K562 (cell line): ENCODE measurements around the gene PGA3. TPM values are rescaled to one million over a fixed set of nuclear protein-coding genes. Genes with fewer than 3 reads are reported as not detected.
A peak's percentile ranks its signal among the peaks of the same experiment; 100 is the strongest.

Experiments
- ATAC-seq: fragments of 200-7000 bp; cut with Tn5 transposase; 3 replicates; pipeline ENCODE4 v1.9.1; 2020; ENCODE audit warnings: moderate library complexity
- BruUV-seq: library from RNA; stranded (reverse); fragments of 400-500 nt; replicated peaks from 2 replicates; lab custom pipeline; 2021; lab: Mats Ljungman, UMichigan
- CTCF ChIA-PET: fragments of 300-600 bp; formaldehyde crosslinking; extraction: SDS; loops from one replicate; lab custom pipeline; 2021; ENCODE audit warnings: low intra/inter-chr PET ratio; lab: Yijun Ruan, JAX
- POLR2A ChIA-PET: fragments of 300-600, 350-650 bp; sonication (Branson Sonifier 250); formaldehyde crosslinking; extraction: SDS; loops from one replicate; lab custom pipeline; 2021; ENCODE audit warnings: antibody characterized with exemption, inconsistent platforms; lab: Yijun Ruan, JAX
- DNase-seq, 4 experiments: peaks; one replicate each; pipeline versions ENCODE4 v3.0.0 to v3.0.0-alpha.2; 2011 to 2018; ENCODE audit warnings: low spot score in 3 of 4, mixed read lengths in 3 of 4; ENCODE audit errors: extremely low read depth in 1 of 4
- FAIRE-seq: peaks from 2 replicates; lab custom pipeline; 2011; peaks lifted over from hg19 to GRCh38; lab: Jason Lieb, UNC
- H2AFZ ChIP-seq: 2 replicates; pipeline ENCODE4 v1.6.0; 2011; ENCODE audit warnings: low read depth, low read length, control low read depth, inconsistent platforms
- H3K27ac ChIP-seq: fragments of 200-600 bp; 3 replicates; pipeline ENCODE4 v1.8.0; 2011; ENCODE audit warnings: low read depth, mild to moderate bottlenecking, control low read depth, inconsistent platforms, low read length, moderate library complexity, mixed read lengths; ENCODE audit errors: extremely low read depth
- H3K27me3 ChIP-seq, 2 experiments: fragments of 300-600 bp in 1 of 2; 2 replicates in 1 of 2; 3 replicates in 1 of 2; pipeline versions ENCODE4 v1.6.0 to v1.8.0; 2011; ENCODE audit warnings: inconsistent platforms in 2 of 2, low read length in 2 of 2, mild to moderate bottlenecking in 1 of 2, mixed read lengths in 1 of 2, moderate library complexity in 1 of 2; ENCODE audit not compliant: control insufficient read depth in 2 of 2, insufficient read depth in 2 of 2
- H3K36me3 ChIP-seq: fragments of 300-600 bp; 3 replicates; pipeline ENCODE4 v1.8.0; 2011; ENCODE audit warnings: mild to moderate bottlenecking, low read length, inconsistent platforms; ENCODE audit not compliant: control insufficient read depth, insufficient read depth
- H3K4me1 ChIP-seq, 2 experiments: fragments of 200-600 bp in 1 of 2; replicated peaks in 1 of 2; 2 replicates in 1 of 2; 3 replicates in 1 of 2; pipeline versions ENCODE4 v1.5.1 to v1.8.0; 2011; ENCODE audit warnings: inconsistent platforms in 2 of 2, low read length in 2 of 2, mild to moderate bottlenecking in 1 of 2, mixed read lengths in 1 of 2, moderate library complexity in 1 of 2; ENCODE audit not compliant: control insufficient read depth in 2 of 2, insufficient read depth in 2 of 2
- H3K4me2 ChIP-seq: 2 replicates; pipeline ENCODE4 v1.6.1; 2011; ENCODE audit warnings: low read length, control low read depth, inconsistent platforms, mixed read lengths; ENCODE audit not compliant: insufficient read depth
- H3K4me3 ChIP-seq: fragments of 200-600 bp; sonication (generic), shearing (Covaris generic); 2 replicates; pipeline ENCODE4 v1.5.1; 2016; ENCODE audit warnings: control low read depth, inconsistent platforms
- H3K79me2 ChIP-seq: fragments of 200-600 bp; 3 replicates; pipeline ENCODE4 v1.8.0; 2011; ENCODE audit warnings: low read length, inconsistent platforms; ENCODE audit not compliant: control insufficient read depth, insufficient read depth
- H3K9ac ChIP-seq, 2 experiments: 2 replicates each; pipeline versions ENCODE4 v1.6.0 to v1.6.1; 2011; ENCODE audit warnings: low read depth in 2 of 2, low read length in 2 of 2, control low read depth in 1 of 2, inconsistent platforms in 1 of 2, mild to moderate bottlenecking in 1 of 2, mixed read lengths in 1 of 2; ENCODE audit not compliant: insufficient read depth in 1 of 2
- H3K9me1 ChIP-seq: one replicate; pipeline ENCODE4 v1.6.0; 2011; ENCODE audit warnings: inconsistent platforms, mild to moderate bottlenecking, low read length, moderate library complexity; ENCODE audit not compliant: control insufficient read depth, insufficient read depth
- H3K9me3 ChIP-seq: replicated peaks from 2 replicates; pipeline ENCODE4 v1.5.1; 2011; ENCODE audit warnings: low read depth, low read length, inconsistent platforms; ENCODE audit not compliant: control insufficient read depth, insufficient read depth
- H4K20me1 ChIP-seq: replicated peaks from 2 replicates; pipeline ENCODE4 v1.6.1; 2011; ENCODE audit warnings: low read length, inconsistent platforms, mixed read lengths; ENCODE audit not compliant: control insufficient read depth, insufficient read depth
- ARID2 ChIP-seq: fragments of 450-650 bp; IDR thresholded peaks from 2 replicates; pipeline ENCODE4 v1.6.1; 2017; ENCODE audit warnings: antibody characterized with exemption, mild to moderate bottlenecking
- CREM ChIP-seq: IDR thresholded peaks from 2 replicates; pipeline ENCODE4 v1.6.1; 2014; ENCODE audit warnings: antibody characterized with exemption, low read depth
- CTBP1 ChIP-seq: fragments of 450-650 bp; IDR thresholded peaks from 2 replicates; pipeline ENCODE4 v1.6.1; 2016; ENCODE audit warnings: borderline replicate concordance
- JUND ChIP-seq, 2 experiments: IDR thresholded peaks; 2 replicates in 1 of 2; 3 replicates in 1 of 2; pipeline ENCODE4 v1.6.1; 2011; ENCODE audit warnings: borderline replicate concordance in 2 of 2, low read depth in 2 of 2, low read length in 2 of 2, improper control_type of control experiment in 1 of 2, missing biosample characterization in 1 of 2, missing genetic modification characterization in 1 of 2, missing genetic modification reagents in 1 of 2
- L3MBTL2 ChIP-seq: fragments of 450-650 bp; IDR thresholded peaks from 2 replicates; pipeline ENCODE4 v1.6.1; 2016; ENCODE audit warnings: mild to moderate bottlenecking, moderate library complexity
- MAX ChIP-seq: sonication (generic); formaldehyde crosslinking; IDR thresholded peaks from 2 replicates; pipeline ENCODE4 v1.9.0; 2022; ENCODE audit warnings: mild to moderate bottlenecking, missing genetic modification reagents
- MAZ ChIP-seq, 2 experiments: fragments of 450-650 bp in 1 of 2; sonication (generic) in 1 of 2; formaldehyde crosslinking; IDR thresholded peaks in 1 of 2; conservative IDR thresholded peaks in 1 of 2; 2 replicates each; pipeline versions ENCODE4 v1.4.0 to v1.5.0; 2020; ENCODE audit warnings: mild to moderate bottlenecking in 1 of 2, missing genetic modification reagents in 1 of 2
- SMC3 ChIP-seq: conservative IDR thresholded peaks from 2 replicates; pipeline ENCODE4 v1.6.1; 2011; ENCODE audit warnings: low read depth, low read length, improper control_type of control experiment; ENCODE audit not compliant: insufficient read depth
- STAG1 ChIP-seq: sonication (generic); formaldehyde crosslinking; IDR thresholded peaks from 2 replicates; pipeline ENCODE4 v1.5.0; 2020; ENCODE audit warnings: missing genetic modification reagents, borderline replicate concordance
- XRCC3 ChIP-seq: fragments of 450-650 bp; IDR thresholded peaks from 2 replicates; pipeline ENCODE4 v1.6.1; 2017; ENCODE audit warnings: mild to moderate bottlenecking, moderate library complexity
- XRCC5 ChIP-seq: fragments of 200-400 bp; formaldehyde crosslinking; IDR thresholded peaks from 2 replicates; pipeline ENCODE4 v1.6.1; 2017; ENCODE audit warnings: low read depth, mild to moderate bottlenecking, low read length
- ZNF512 ChIP-seq: IDR thresholded peaks from 2 replicates; pipeline ENCODE4 v1.6.1; 2016; ENCODE audit warnings: missing genetic modification characterization, missing compliant biosample characterization
- WGBS: fragments of 100-300 bp; shearing (Covaris generic); methylation state at CpG from one replicate; pipeline ENCODE4 v1.1.6; 2016; ENCODE audit warnings: low coverage, mixed read lengths; ENCODE audit not compliant: insufficient coverage; ENCODE audit errors: missing lambda C conversion rate; 5-methylcytosine and 5-hydroxymethylcytosine counted together
- in situ Hi-C: fragments of 300-500 bp; cut with MboI; formaldehyde crosslinking; loops from 4 replicates; pipeline ENCODE4 v1.15.0; 2018; ENCODE audit warnings: inconsistent platforms, mixed read lengths
- intact Hi-C: fragments of 100-400 bp; cut with micrococcal nuclease; formaldehyde crosslinking; loops from 2 replicates; pipeline ENCODE4 v1.14.2; 2022
- polyA plus RNA-seq, 8 experiments: library from polyadenylated mRNA; depleted of rRNA in 4 of 8; stranded (reverse) in 5 of 8; unstranded in 3 of 8; fragments of >200 nt; fragmentation: Nextera tagmentation in 2 of 8; fragmentation: Illumina TruSeq in 1 of 8; extraction: Ambion mirVana in 2 of 8; extraction: Trizol in 1 of 8; gene quantifications; 2 replicates each; pipeline versions ENCODE4 v1.2.1 to v1.2.3, GENCODE V29; 2011 to 2014; ENCODE audit warnings: inconsistent platforms in 1 of 8, missing spikeins in 1 of 8
- total RNA-seq, 7 experiments: library from RNA; depleted of rRNA in 6 of 7; stranded (reverse); fragments of >200 nt in 6 of 7; fragmentation: Illumina TruSeq in 2 of 7; extraction: Trizol in 2 of 7; gene quantifications; 2 replicates each; pipeline versions ENCODE4 v1.2.1 to v1.2.3, GENCODE V29; 2011 to 2021; ENCODE audit warnings: low replicate concordance in 1 of 7

PGA3 gene
- total and polyA plus RNA-seq, 9 of the 15 experiments (the other 6 are each of a cell fraction or from before 2014, with no cell fraction given): 0.15 to 0.18 (median 0.18) TPM; not detected in 6

GRCh38 chr11:61254403-61255025, 51.2 kb downstream of the PGA3 start:
- Histone ChIP-seq H2AFZ (peak overlapping the region; percentile 65; the same call in 1 of the 2 replicates), H3K79me2 (no peaks in the 10 kb centered on the region), H3K9ac (no peak overlapping the region), H3K9me3 (no peaks in the 10 kb centered on the region), H3K9me1 (no peaks in the 10 kb centered on the region), H3K4me3 (no peak overlapping the region), H3K27me3 (peaks cover 3 to 17% of the 10 kb centered on the region in 2 experiments; a peak in 3 of 5 replicates), H3K36me3 (no peaks in the 10 kb centered on the region), H3K4me2 (no peak overlapping the region), H3K4me1 (peaks cover 0 to 13% of the 10 kb centered on the region in 2 experiments; a peak in 2 of 5 replicates), H4K20me1 (no peaks in the 10 kb centered on the region), H3K27ac (no peak overlapping the region)
- ChIA-PET POLR2A (interaction anchor here (0.6 kb wide), 2 partner anchors 94 to 131 kb away, joined by 3 read pairs; no protein-coding TSS in a partner anchor), CTCF (interaction anchor here (1.3 to 3.4 kb wide), 3 partner anchors 80 to 131 kb away, joined by 4 to 39 read pairs (median 5); no protein-coding TSS in a partner anchor)
- in situ Hi-C loops (loop anchor here (5.0 kb wide), 1 partner anchor 133 kb away; no protein-coding TSS in a partner anchor), intact Hi-C loops (loop anchor here (1.0 to 5.0 kb wide), 3 partner anchors 48 to 131 kb away; partner anchors contain the start of genes DDB1 and TKFC)
- peak; percentile 99 for FAIRE-seq
- peak; percentile 97 for ATAC-seq
- 26% methylated on average over 12 of the region's 12 CpGs for WGBS
- BruUV-seq: no TSS peak
- DNase-seq: peak; percentile 80 to 88 (median 86)
- TF ChIP-seq CTBP1 (peak; percentile 25; the same call in 1 of the 2 replicates), STAG1 (CRISPR knock-in tag) (peak; percentile 79; the same call in 1 of the 2 replicates), JUND (IDR thresholded peaks at IDR 0.05; ENCODE audit: borderline replicate concordance, low read depth, low read length) (peak; percentile 36; the same call in 1 of the 2 replicates), JUND (tag; IDR thresholded peaks at IDR 0.05; ENCODE audit: borderline replicate concordance, low read depth, low read length) (no peak), XRCC3 (no peak), ARID2 (peak; percentile 65; the same call in 1 of the 2 replicates), SMC3 (peak; percentile 95), L3MBTL2 (peak; percentile 26; the same call in 1 of the 2 replicates), ZNF512 (tag) (no peak), XRCC5 (peak; percentile 71; the same call in 1 of the 2 replicates), CREM (0 out of 2 replicates have a peak, but pooled peaks have one; percentile 27), MAZ (CRISPR knock-in tag; conservative IDR thresholded peaks at IDR 0.05 in 1 of 2, IDR thresholded peaks at IDR 0.05 in 1 of 2) (0 out of 4 replicates have a peak, but pooled peaks of 1 of the 2 experiments have one; percentile 23), MAX (CRISPR knock-in tag) (peak; percentile 29; the same call in 1 of the 2 replicates)
